Panc1 (cell line): ENCODE measurements around the gene GRIK1. TPM values are rescaled to one million over a fixed set of nuclear protein-coding genes. Genes with fewer than 3 reads are reported as not detected.

ENCODE experiments used
- ATAC-seq: fragments of 200-7000 bp; cut with Tn5 transposase; 2 replicates; pipeline ENCODE4 v1.9.1; 2020; ENCODE audit warnings: mild to moderate bottlenecking, moderate library complexity
- BruUV-seq: library from RNA; stranded (reverse); fragments of 400-500 nt; replicated peaks from 2 replicates; lab custom pipeline; 2021; lab: Mats Ljungman, UMichigan
- CTCF ChIA-PET: fragments of 300-600 bp; sonication (Branson Sonifier 250); formaldehyde crosslinking; loops from one replicate; lab custom pipeline; 2022; ENCODE audit warnings: antibody characterized with exemption; lab: Charles Lee
- POLR2A ChIA-PET: fragments of 300-600 bp; sonication (Branson Sonifier 250); formaldehyde crosslinking; loops from one replicate; lab custom pipeline; 2022; ENCODE audit warnings: antibody characterized with exemption; lab: Charles Lee
- DNase-seq: peaks from one replicate; pipeline ENCODE4 v3.0.0-alpha.2; 2010; ENCODE audit warnings: low read depth, low spot score
- H3K27ac ChIP-seq: 2 replicates; pipeline ENCODE4 v1.5.1; 2011; ENCODE audit warnings: mild to moderate bottlenecking, low read length, inconsistent platforms
- H3K27me3 ChIP-seq: fragments of 200-500 bp; sonication (Bioruptor generic); 2 replicates; pipeline ENCODE4 v1.6.0; 2014; ENCODE audit warnings: low read length, inconsistent platforms; ENCODE audit not compliant: control insufficient read depth, insufficient read depth
- H3K36me3 ChIP-seq: fragments of 200-500 bp; sonication (Bioruptor generic); 2 replicates; pipeline ENCODE4 v1.5.1; 2014; ENCODE audit warnings: inconsistent platforms, mild to moderate bottlenecking, low read length, moderate library complexity; ENCODE audit not compliant: control insufficient read depth, insufficient read depth
- H3K4me1 ChIP-seq: 2 replicates; pipeline ENCODE4 v1.5.1; 2011; ENCODE audit warnings: inconsistent platforms, mild to moderate bottlenecking, low read length, moderate library complexity; ENCODE audit not compliant: control insufficient read depth, insufficient read depth
- H3K4me3 ChIP-seq, 2 experiments: 2 replicates each; pipeline ENCODE4 v1.5.1; 2011 to 2012; ENCODE audit warnings: low read depth in 2 of 2, low read length in 2 of 2, mild to moderate bottlenecking in 2 of 2, inconsistent platforms in 1 of 2, moderate library complexity in 1 of 2
- H3K9me3 ChIP-seq: fragments of 200-500 bp; sonication (Bioruptor generic); 2 replicates; pipeline ENCODE4 v1.5.1; 2014; ENCODE audit warnings: low read depth, mild to moderate bottlenecking, inconsistent platforms, low read length, moderate library complexity; ENCODE audit not compliant: control insufficient read depth, insufficient read depth
- CTCF ChIP-seq: fragments of 450-650 bp; IDR thresholded peaks from 2 replicates; pipeline ENCODE4 v1.5.1; 2017; ENCODE audit warnings: mild to moderate bottlenecking
- POLR2AphosphoS5 ChIP-seq: IDR thresholded peaks from 2 replicates; pipeline ENCODE4 v1.6.1; 2012; ENCODE audit warnings: mild to moderate bottlenecking, low read depth, low read length, moderate library complexity
- REST ChIP-seq, 2 experiments: IDR thresholded peaks; 2 replicates each; pipeline ENCODE4 v1.6.1; 2011 to 2012; ENCODE audit warnings: low read depth in 2 of 2, control low read depth in 1 of 2, low read length in 1 of 2, mild to moderate bottlenecking in 1 of 2, moderate library complexity in 1 of 2; ENCODE audit not compliant: insufficient read depth in 1 of 2
- SIN3A ChIP-seq: IDR thresholded peaks from 2 replicates; pipeline ENCODE4 v1.6.1; 2012; ENCODE audit warnings: low read depth, mild to moderate bottlenecking, low read length, moderate library complexity, borderline replicate concordance; ENCODE audit not compliant: insufficient read depth
- TCF7L2 ChIP-seq: IDR thresholded peaks from 2 replicates; pipeline ENCODE4 v1.6.1; 2011; ENCODE audit warnings: mild to moderate bottlenecking, low read depth, low read length, inconsistent platforms
- in situ Hi-C: cut with HindIII; loops from 2 replicates; pipeline ENCODE4 v1.10.0; 2016; ENCODE audit warnings: low sequenced_read_pairs, low pct_unique_long_range_greater_than_20kb
- intact Hi-C: fragments of 100-400 bp; cut with micrococcal nuclease; formaldehyde crosslinking; loops from one replicate; pipeline ENCODE4 v1.10.0; 2022; ENCODE audit not compliant: unreplicated experiment
- total RNA-seq: library from RNA; stranded (reverse); gene quantifications from one replicate; pipeline ENCODE4 v1.2.1, GENCODE V29; 2021; ENCODE audit not compliant: unreplicated experiment

Gene GRIK1
- total RNA-seq, 1 experiment from 2014 or later = not detected

- ATAC-seq = no peak
- H3K4me1 ChIP-seq = no peaks in the 10 kb centered on the region
- H3K27me3 ChIP-seq = no peaks in the 10 kb centered on the region
- H3K27ac ChIP-seq = no peak overlapping the region
- H3K4me3 ChIP-seq = no peak overlapping the region
- intact Hi-C loops (no loop called here), in situ Hi-C loops (no loop called here)
- no peak for DNase-seq
- ChIA-PET POLR2A (no interaction called here), CTCF (no interaction called here)
- H3K36me3 ChIP-seq = no peaks in the 10 kb centered on the region
- no peaks in the 10 kb centered on the region for H3K9me3 ChIP-seq
- BruUV-seq = no TSS peak
- TF ChIP-seq TCF7L2 = no peak
- TF ChIP-seq POLR2AphosphoS5 = no peak
- TF ChIP-seq SIN3A = no peak
- TF ChIP-seq REST (IDR thresholded peaks at IDR 0.05; ENCODE audit: insufficient read depth in 1 of 2, low read depth in 2 of 2, low read length in 1 of 2) = no peak
- no peak for TF ChIP-seq CTCF
These were observed 200.6 kb downstream of the GRIK1 start for GRCh38 chr21:29739176-29739575.

GRCh38 chr21:29738730-29739129 lies 201.1 kb downstream of the GRIK1 start:
- Histone ChIP-seq H3K4me1 (no peaks in the 10 kb centered on the region), H3K27ac (no peak overlapping the region), H3K4me3 (no peak overlapping the region), H3K27me3 (no peaks in the 10 kb centered on the region), H3K9me3 (no peaks in the 10 kb centered on the region), H3K36me3 (no peaks in the 10 kb centered on the region)
- CTCF ChIA-PET = no interaction called here
- DNase-seq (no peak), ATAC-seq (no peak)
- in situ Hi-C loops (no loop called here), intact Hi-C loops (no loop called here)
- POLR2A ChIA-PET = no interaction called here
- BruUV-seq = no TSS peak
- no peak for TF ChIP-seq SIN3A
- no peak for TF ChIP-seq CTCF
- no peak for TF ChIP-seq REST (IDR thresholded peaks at IDR 0.05; ENCODE audit: insufficient read depth in 1 of 2, low read depth in 2 of 2, low read length in 1 of 2)
- no peak for TF ChIP-seq TCF7L2
- TF ChIP-seq POLR2AphosphoS5 = no peak
